OCI-LY7 (cell line): Measurements from ENCODE around the gene SLC30A2. TPM values are rescaled to one million over a fixed set of nuclear protein-coding genes. Genes with fewer than 3 reads are reported as not detected.

ENCODE experiments used
- BruUV-seq: library from RNA; stranded (reverse); fragments of 400-500 nt; replicated peaks from 2 replicates; lab custom pipeline; 2021; lab: Mats Ljungman, UMichigan
- CTCF ChIA-PET: fragments of 300-600 bp; sonication (Branson Sonifier 250); formaldehyde crosslinking; loops from one replicate; lab custom pipeline; 2022; ENCODE audit warnings: antibody characterized with exemption; ENCODE audit not compliant: unreplicated experiment; lab: Charles Lee
- POLR2A ChIA-PET: fragments of 300-600 bp; sonication (Branson Sonifier 250); formaldehyde crosslinking; loops from one replicate; lab custom pipeline; 2022; ENCODE audit warnings: antibody characterized with exemption; lab: Charles Lee
- DNase-seq: peaks from one replicate; pipeline ENCODE4 v3.0.0-alpha.2; 2015; ENCODE audit warnings: low spot score
- H2AFZ ChIP-seq: fragments of 200-600 bp; sonication (generic), shearing (Covaris generic); 2 replicates; pipeline ENCODE4 v1.6.1; 2014; ENCODE audit warnings: mild to moderate bottlenecking, antibody characterized with exemption, low read length, moderate library complexity
- H3K27ac ChIP-seq: fragments of 200-600 bp; sonication (generic); 2 replicates; pipeline ENCODE4 v1.5.1; 2014; ENCODE audit warnings: mixed run types, low read depth, mild to moderate bottlenecking, moderate library complexity, low read length, inconsistent platforms; ENCODE audit not compliant: poor library complexity, severe bottlenecking
- H3K36me3 ChIP-seq: fragments of 200-600 bp; sonication (generic); 2 replicates; pipeline ENCODE4 v1.6.1; 2014; ENCODE audit warnings: mild to moderate bottlenecking, antibody characterized with exemption, low read length, moderate library complexity, mixed read lengths; ENCODE audit not compliant: insufficient read depth
- H3K4me1 ChIP-seq: fragments of 200-600 bp; sonication (generic); 2 replicates; pipeline ENCODE4 v1.5.1; 2014; ENCODE audit warnings: mild to moderate bottlenecking, low read length; ENCODE audit not compliant: insufficient read depth, poor library complexity, severe bottlenecking
- H3K4me2 ChIP-seq: fragments of 200-600 bp; sonication (generic); 2 replicates; pipeline ENCODE4 v1.6.1; 2014; ENCODE audit warnings: mild to moderate bottlenecking, low read length
- H3K4me3 ChIP-seq: fragments of 200-600 bp; sonication (generic); 2 replicates; pipeline ENCODE4 v1.5.1; 2014; ENCODE audit warnings: mild to moderate bottlenecking, low read depth, low read length; ENCODE audit not compliant: poor library complexity, severe bottlenecking
- H3K79me2 ChIP-seq: fragments of 200-600 bp; sonication (generic); 2 replicates; pipeline ENCODE4 v1.6.1; 2016; ENCODE audit warnings: low read depth, mild to moderate bottlenecking, low read length, moderate library complexity, mixed read lengths; ENCODE audit not compliant: insufficient read depth
- H3K9me2 ChIP-seq: fragments of 200-600 bp; sonication (generic); 2 replicates; pipeline ENCODE4 v1.6.1; 2016; ENCODE audit warnings: mild to moderate bottlenecking, low read length, mixed read lengths; ENCODE audit not compliant: insufficient read depth
- H3K9me3 ChIP-seq: fragments of 200-600 bp; sonication (generic); 2 replicates; pipeline ENCODE4 v1.6.1; 2014; ENCODE audit warnings: mild to moderate bottlenecking, mixed run types, low read length, mixed read lengths
- H4K20me1 ChIP-seq: fragments of 200-600 bp; sonication (generic); 2 replicates; pipeline ENCODE4 v1.6.1; 2014; ENCODE audit warnings: mild to moderate bottlenecking, antibody characterized with exemption, low read length, moderate library complexity, mixed read lengths; ENCODE audit not compliant: insufficient read depth
- CTCF ChIP-seq: fragments of 200-600 bp; sonication (generic); conservative IDR thresholded peaks from 2 replicates; pipeline ENCODE4 v1.5.1; 2014; ENCODE audit warnings: mild to moderate bottlenecking, antibody characterized with exemption, low read length, moderate library complexity, mixed read lengths
- EZH2phosphoT487 ChIP-seq: fragments of 200-600 bp; sonication (generic); IDR thresholded peaks from 2 replicates; pipeline ENCODE4 v1.6.1; 2018; ENCODE audit warnings: low read depth, borderline replicate concordance, mild to moderate bottlenecking, mixed run types, antibody characterized with exemption, low read length, moderate library complexity, mixed read lengths
- intact Hi-C: fragments of 100-400 bp; cut with micrococcal nuclease; formaldehyde crosslinking; loops from one replicate; pipeline ENCODE4 v1.10.0; 2022; ENCODE audit not compliant: unreplicated experiment
- total RNA-seq, 2 experiments: library from RNA; depleted of rRNA in 1 of 2; stranded (reverse); fragments of >200 nt in 1 of 2; shearing (Covaris generic) in 1 of 2; gene quantifications; 2 replicates each; pipeline ENCODE4 v1.2.3, GENCODE V29; 2014 to 2022

SLC30A2 gene
- total RNA-seq, 2 experiments from 2014 or later = not detected

DNA sequence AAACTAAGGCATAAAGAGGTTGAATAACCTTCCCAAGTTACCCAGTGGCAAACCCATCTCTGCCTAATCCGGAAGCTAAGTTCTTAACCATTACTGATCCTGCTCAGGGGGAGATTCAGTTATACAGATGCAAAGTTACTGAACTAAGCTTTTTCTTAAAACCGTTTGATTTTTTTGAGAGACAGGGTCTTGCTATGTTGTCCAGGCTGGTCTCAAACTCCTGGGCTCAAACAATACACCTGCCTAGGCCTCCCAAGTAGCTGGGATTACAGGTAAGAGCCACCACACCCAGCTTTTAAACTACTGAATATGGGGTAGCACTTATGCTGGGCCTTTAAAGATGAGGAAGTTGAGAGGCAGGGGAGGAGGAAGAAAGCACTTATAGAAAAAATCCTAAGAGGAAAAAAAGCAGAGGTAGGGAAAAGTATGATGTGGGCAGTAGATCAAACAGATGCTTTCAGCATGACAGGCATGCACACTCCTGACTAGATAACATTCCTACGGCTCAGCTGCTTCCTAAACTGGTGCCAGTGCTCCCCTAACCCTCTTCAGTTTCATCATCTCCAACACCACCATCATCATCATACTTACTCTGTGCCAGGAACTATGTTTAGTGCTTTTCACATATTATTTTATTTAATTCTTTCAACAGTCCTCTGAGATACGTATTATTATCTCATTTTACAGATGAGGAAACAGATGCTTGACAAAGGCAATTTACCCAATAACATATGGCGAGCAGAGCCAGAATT is 53.8 kb downstream of the SLC30A2 start:
- H2AFZ ChIP-seq = no peak overlapping the region
- H3K36me3 ChIP-seq = no peaks in the 10 kb centered on the region; the same call in 1 of the 2 replicates
- DNase-seq = no peak
- intact Hi-C loops = no loop called here
- peaks cover 8% of the 10 kb centered on the region for H3K4me1 ChIP-seq
- no peak overlapping the region for H3K4me3 ChIP-seq
- CTCF ChIA-PET = no interaction called here
- H3K27ac ChIP-seq = no peak overlapping the region
- no peak overlapping the region for H3K4me2 ChIP-seq
- TF ChIP-seq EZH2phosphoT487 (no peak), CTCF (no peak)
- no peaks in the 10 kb centered on the region for H3K79me2 ChIP-seq
- H3K9me3 ChIP-seq = no peaks in the 10 kb centered on the region
- POLR2A ChIA-PET = no interaction called here
- no peaks in the 10 kb centered on the region for H3K9me2 ChIP-seq
- no TSS peak for BruUV-seq
- H4K20me1 ChIP-seq = no peaks in the 10 kb centered on the region

- no peak for TF ChIP-seq EZH2phosphoT487
- no peak overlapping the region for H3K27ac ChIP-seq
- H3K9me3 ChIP-seq = no peaks in the 10 kb centered on the region
- no peaks in the 10 kb centered on the region for H4K20me1 ChIP-seq
- H3K36me3 ChIP-seq = no peaks in the 10 kb centered on the region; the same call in 1 of the 2 replicates
- no peak overlapping the region for H3K4me3 ChIP-seq
- CTCF ChIA-PET = no interaction called here
- no peak for DNase-seq
- no peak overlapping the region for H2AFZ ChIP-seq
- H3K9me2 ChIP-seq = no peaks in the 10 kb centered on the region
- no peak overlapping the region for H3K4me2 ChIP-seq
- POLR2A ChIA-PET = no interaction called here
- BruUV-seq = no TSS peak
- intact Hi-C loops = no loop called here
- no peaks in the 10 kb centered on the region for H3K79me2 ChIP-seq
- no peaks in the 10 kb centered on the region for H3K4me1 ChIP-seq
Observed at GRCh38 chr1:25990702-25991395, 55.1 kb downstream of the SLC30A2 start.

DNA sequence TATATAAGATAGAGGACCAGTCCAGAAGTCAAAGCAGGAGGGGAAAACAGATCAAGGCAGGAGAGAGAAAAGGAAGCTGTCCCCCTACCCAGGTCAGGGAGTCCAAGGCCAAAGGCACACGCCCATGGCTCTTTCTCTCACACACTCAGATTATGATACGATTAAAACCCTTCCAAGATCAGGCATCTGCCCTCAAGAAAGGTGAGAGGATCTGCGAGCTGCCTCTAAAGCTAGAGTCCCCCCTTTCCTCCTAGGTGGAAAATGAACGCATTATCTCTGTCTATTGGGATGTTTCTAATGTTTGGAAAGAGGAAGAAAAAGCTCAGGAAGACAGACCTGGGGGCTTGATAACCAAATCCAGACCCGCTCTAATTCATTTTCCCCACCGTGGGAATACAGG is 55.7 kb downstream of the SLC30A2 start:
- Histone ChIP-seq H3K79me2 (no peaks in the 10 kb centered on the region), H2AFZ (no peak overlapping the region), H3K27ac (no peak overlapping the region), H3K36me3 (peaks cover 6% of the 10 kb centered on the region; the same call in 1 of the 2 replicates), H3K4me2 (no peak overlapping the region), H3K4me3 (no peak overlapping the region), H3K9me3 (no peaks in the 10 kb centered on the region), H3K4me1 (no peaks in the 10 kb centered on the region), H3K9me2 (no peaks in the 10 kb centered on the region), H4K20me1 (no peaks in the 10 kb centered on the region)
- intact Hi-C loops = no loop called here
- TF ChIP-seq CTCF (no peak), EZH2phosphoT487 (no peak)
- BruUV-seq = no TSS peak
- DNase-seq = no peak
- ChIA-PET POLR2A (no interaction called here), CTCF (no interaction called here)
